H9 (cell line): ENCODE measurements around the gene SPPL3. TPM values are rescaled to one million over a fixed set of nuclear protein-coding genes. Genes with fewer than 3 reads are reported as not detected.

Experiments used
- DNase-seq: peaks from one replicate; pipeline ENCODE4 v3.0.0-alpha.2; 2017
- H2AFZ ChIP-seq: one replicate; pipeline ENCODE4 v1.6.1; 2013; ENCODE audit warnings: mild to moderate bottlenecking, low read length, control low read depth, moderate library complexity
- H2AK5ac ChIP-seq: 2 replicates; pipeline ENCODE4 v1.6.1; 2013; ENCODE audit warnings: low read length, control low read depth, mixed read lengths; ENCODE audit not compliant: insufficient read length
- H2BK120ac ChIP-seq: one replicate; pipeline ENCODE4 v1.6.1; 2013; ENCODE audit warnings: low read depth, mild to moderate bottlenecking, low read length, control low read depth, inconsistent platforms; ENCODE audit not compliant: poor library complexity, severe bottlenecking
- H2BK12ac ChIP-seq: 2 replicates; pipeline ENCODE4 v1.6.1; 2013; ENCODE audit warnings: low read length, control low read depth, mixed read lengths, low read depth; ENCODE audit not compliant: insufficient read length
- H2BK15ac ChIP-seq: 2 replicates; pipeline ENCODE4 v1.6.1; 2013; ENCODE audit warnings: low read depth, low read length, control low read depth
- H2BK20ac ChIP-seq: one replicate; pipeline ENCODE4 v1.6.1; 2013; ENCODE audit warnings: low read depth, mild to moderate bottlenecking, low read length, control low read depth, inconsistent platforms; ENCODE audit not compliant: poor library complexity, severe bottlenecking
- H2BK5ac ChIP-seq: 2 replicates; pipeline ENCODE4 v1.6.1; 2013; ENCODE audit warnings: low read length, control low read depth, mixed read lengths; ENCODE audit not compliant: insufficient read length
- H3K14ac ChIP-seq: 2 replicates; pipeline ENCODE4 v1.6.1; 2013; ENCODE audit warnings: low read length, control low read depth; ENCODE audit not compliant: insufficient read depth
- H3K18ac ChIP-seq: 2 replicates; pipeline ENCODE4 v1.6.1; 2013; ENCODE audit warnings: low read depth, mild to moderate bottlenecking, mixed read lengths, low read length, control low read depth; ENCODE audit not compliant: insufficient read length
- H3K23ac ChIP-seq: 2 replicates; pipeline ENCODE4 v1.6.1; 2013; ENCODE audit warnings: low read length, control low read depth, mixed read lengths, low read depth; ENCODE audit not compliant: insufficient read length
- H3K23me2 ChIP-seq: 2 replicates; pipeline ENCODE4 v1.6.1; 2013; ENCODE audit warnings: low read depth, mild to moderate bottlenecking, mixed read lengths, low read length, control low read depth; ENCODE audit not compliant: insufficient read length, poor library complexity, severe bottlenecking
- H3K27ac ChIP-seq: 2 replicates; pipeline ENCODE4 v1.5.1; 2013; ENCODE audit warnings: low read length, control low read depth, mixed read lengths, low read depth; ENCODE audit not compliant: insufficient read length
- H3K27me3 ChIP-seq: 2 replicates; pipeline ENCODE4 v1.6.1; 2013; ENCODE audit warnings: low read length, control low read depth, inconsistent platforms; ENCODE audit not compliant: insufficient read depth
- H3K4ac ChIP-seq: 2 replicates; pipeline ENCODE4 v1.6.1; 2013; ENCODE audit warnings: low read depth, mild to moderate bottlenecking, control low read depth, inconsistent platforms, low read length, moderate library complexity
- H3K4me1 ChIP-seq: 2 replicates; pipeline ENCODE4 v1.6.1; 2013; ENCODE audit warnings: low read length, control low read depth, inconsistent platforms; ENCODE audit not compliant: insufficient read depth
- H3K4me2 ChIP-seq: 2 replicates; pipeline ENCODE4 v1.6.1; 2013; ENCODE audit warnings: low read length, control low read depth, mixed read lengths; ENCODE audit not compliant: insufficient read length, insufficient read depth
- H3K56ac ChIP-seq: 2 replicates; pipeline ENCODE4 v1.6.1; 2013; ENCODE audit warnings: low read depth, mild to moderate bottlenecking, mixed read lengths, low read length, control low read depth; ENCODE audit not compliant: insufficient read length
- H3K79me1 ChIP-seq: 2 replicates; pipeline ENCODE4 v1.6.1; 2013; ENCODE audit warnings: low read depth, mild to moderate bottlenecking, moderate library complexity, low read length, control low read depth, inconsistent platforms; ENCODE audit not compliant: insufficient read depth, poor library complexity, severe bottlenecking
- H3K79me2 ChIP-seq: 2 replicates; pipeline ENCODE4 v1.6.1; 2013; ENCODE audit warnings: low read length, control low read depth, inconsistent platforms; ENCODE audit not compliant: insufficient read depth
- H3K9ac ChIP-seq: 2 replicates; pipeline ENCODE4 v1.6.1; 2013; ENCODE audit warnings: low read length, control low read depth, mixed read lengths; ENCODE audit not compliant: insufficient read length; ENCODE audit errors: extremely low read depth
- H3K9me3 ChIP-seq: one replicate; pipeline ENCODE4 v1.6.1; 2013; ENCODE audit warnings: low read depth, low read length, inconsistent platforms; ENCODE audit not compliant: control insufficient read depth
- H3T11ph ChIP-seq: one replicate; pipeline ENCODE4 v1.6.1; 2013; ENCODE audit warnings: mild to moderate bottlenecking, low read length, control low read depth, inconsistent platforms
- H4K20me1 ChIP-seq: one replicate; pipeline ENCODE4 v1.6.1; 2013; ENCODE audit not compliant: control insufficient read depth, insufficient read length, insufficient read depth
- H4K5ac ChIP-seq: 2 replicates; pipeline ENCODE4 v1.6.1; 2013; ENCODE audit warnings: low read depth, mild to moderate bottlenecking, mixed read lengths, low read length, control low read depth; ENCODE audit not compliant: insufficient read length
- H4K8ac ChIP-seq: replicated peaks from 2 replicates; pipeline ENCODE4 v1.6.1; 2013; ENCODE audit warnings: low read length, control low read depth, mixed read lengths, low read depth; ENCODE audit not compliant: insufficient read length
- H4K91ac ChIP-seq: 2 replicates; pipeline ENCODE4 v1.6.1; 2013; ENCODE audit warnings: low read depth, mild to moderate bottlenecking, moderate library complexity, mixed read lengths, low read length, control low read depth; ENCODE audit not compliant: insufficient read length
- H3K27ac Mint-ChIP-seq, 3 experiments: 2 replicates in 2 of 3; 3 replicates in 1 of 3; pipeline ENCODE4 v1.8.0; 2020 to 2021; ENCODE audit warnings: mixed read lengths in 3 of 3, mild to moderate bottlenecking in 1 of 3, moderate library complexity in 1 of 3
- H3K27me3 Mint-ChIP-seq: 2 replicates; pipeline ENCODE4 v1.8.0; 2021; ENCODE audit warnings: low read depth, mild to moderate bottlenecking, moderate library complexity, mixed read lengths
- H3K36me3 Mint-ChIP-seq, 3 experiments: 2 replicates in 2 of 3; 3 replicates in 1 of 3; pipeline ENCODE4 v1.8.0; 2020 to 2021; ENCODE audit warnings: low read depth in 3 of 3, mixed read lengths in 3 of 3; ENCODE audit not compliant: insufficient read depth in 1 of 3
- H3K4me1 Mint-ChIP-seq, 2 experiments: 2 replicates each; pipeline ENCODE4 v1.8.0; 2020; ENCODE audit warnings: mixed read lengths in 2 of 2
- H3K4me3 Mint-ChIP-seq, 2 experiments: 2 replicates in 1 of 2; 3 replicates in 1 of 2; pipeline ENCODE4 v1.8.0; 2020 to 2021; ENCODE audit warnings: mild to moderate bottlenecking in 2 of 2, mixed read lengths in 2 of 2, moderate library complexity in 1 of 2
- H3K9me3 Mint-ChIP-seq, 2 experiments: 2 replicates in 1 of 2; 3 replicates in 1 of 2; pipeline ENCODE4 v1.8.0; 2020; ENCODE audit warnings: mild to moderate bottlenecking in 2 of 2, mixed read lengths in 2 of 2, moderate library complexity in 1 of 2
- WGBS: extraction: QIAGEN DNeasy Blood & Tissue Kit; methylation state at CpG from one replicate; pipeline ENCODE4 v1.1.7; 2013; ENCODE audit warnings: missing lambda C conversion rate, low lambda C conversion rate, mixed read lengths; ENCODE audit not compliant: insufficient read length; ENCODE audit errors: extremely low coverage; 5-methylcytosine and 5-hydroxymethylcytosine counted together
- total RNA-seq: library from RNA; stranded (reverse); gene quantifications from 2 replicates; pipeline ENCODE4 v1.2.1, GENCODE V29; 2021
- TF ChIP-seq, protein P1 (sequence below): fragments of 200-600 bp; sonication (generic); conservative IDR thresholded peaks from 3 replicates; pipeline ENCODE4 v1.8.0; 2021; ENCODE audit warnings: antibody characterized with exemption, mild to moderate bottlenecking

The SPPL3 gene
- total RNA-seq, 1 experiment from 2014 or later, result 46.3 TPM

DNA sequence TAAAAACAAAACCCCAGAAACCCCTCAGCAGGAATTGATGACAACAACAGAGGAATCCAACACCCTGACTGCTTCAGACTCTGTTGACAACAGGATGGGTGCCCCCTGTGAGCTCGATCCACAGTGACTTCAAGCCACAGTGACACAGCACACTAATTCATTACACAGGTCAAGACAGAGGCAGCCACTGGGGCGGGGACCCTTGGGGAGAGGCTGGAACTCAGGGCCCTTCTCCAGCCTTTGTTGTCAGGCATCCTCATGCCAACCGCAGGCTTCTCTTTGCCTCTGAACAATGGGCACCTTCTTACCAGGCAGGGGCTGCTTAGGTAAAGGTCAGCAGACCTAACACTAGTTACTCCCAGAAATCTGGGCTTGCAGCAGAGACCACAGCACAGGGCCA is 140.9 kb downstream of the SPPL3 start:
- no peaks in the 10 kb centered on the region for H3K27me3 Mint-ChIP-seq
- Histone ChIP-seq H3K79me2 (no peaks in the 10 kb centered on the region), H3T11ph (no peak overlapping the region), H3K79me1 (no peaks in the 10 kb centered on the region), H2BK12ac (no peak overlapping the region), H3K56ac (no peak overlapping the region), H3K27me3 (no peaks in the 10 kb centered on the region), H3K23me2 (no peaks in the 10 kb centered on the region), H2BK5ac (no peak overlapping the region), H3K4me1 (peaks cover 2% of the 10 kb centered on the region; the same call in 1 of the 2 replicates), H3K4ac (no peak overlapping the region), H2AFZ (no peak overlapping the region), H3K4me2 (no peak overlapping the region), H2AK5ac (no peak overlapping the region), H3K14ac (no peak overlapping the region), H4K8ac (no peak overlapping the region), H3K9ac (no peak overlapping the region), H4K20me1 (no peaks in the 10 kb centered on the region), H3K18ac (no peak overlapping the region), H2BK120ac (no peak overlapping the region), H3K9me3 (no peaks in the 10 kb centered on the region), H2BK20ac (no peak overlapping the region), H2BK15ac (no peak overlapping the region), H4K5ac (no peak overlapping the region), H3K23ac (no peak overlapping the region), H4K91ac (no peak overlapping the region), H3K27ac (no peak overlapping the region)
- WGBS, result no CpG with 5 or more reads among the region's 3 CpGs
- H3K27ac Mint-ChIP-seq, result peak overlapping the region in 1 of 3 experiments; percentile 27; a peak in 2 of 7 replicates
- H3K4me1 Mint-ChIP-seq, result peaks cover 19 to 20% of the 10 kb centered on the region in 2 experiments
- H3K4me3 Mint-ChIP-seq, result no peak overlapping the region
- H3K9me3 Mint-ChIP-seq, result no peaks in the 10 kb centered on the region
- TF ChIP-seq, protein P1, sequence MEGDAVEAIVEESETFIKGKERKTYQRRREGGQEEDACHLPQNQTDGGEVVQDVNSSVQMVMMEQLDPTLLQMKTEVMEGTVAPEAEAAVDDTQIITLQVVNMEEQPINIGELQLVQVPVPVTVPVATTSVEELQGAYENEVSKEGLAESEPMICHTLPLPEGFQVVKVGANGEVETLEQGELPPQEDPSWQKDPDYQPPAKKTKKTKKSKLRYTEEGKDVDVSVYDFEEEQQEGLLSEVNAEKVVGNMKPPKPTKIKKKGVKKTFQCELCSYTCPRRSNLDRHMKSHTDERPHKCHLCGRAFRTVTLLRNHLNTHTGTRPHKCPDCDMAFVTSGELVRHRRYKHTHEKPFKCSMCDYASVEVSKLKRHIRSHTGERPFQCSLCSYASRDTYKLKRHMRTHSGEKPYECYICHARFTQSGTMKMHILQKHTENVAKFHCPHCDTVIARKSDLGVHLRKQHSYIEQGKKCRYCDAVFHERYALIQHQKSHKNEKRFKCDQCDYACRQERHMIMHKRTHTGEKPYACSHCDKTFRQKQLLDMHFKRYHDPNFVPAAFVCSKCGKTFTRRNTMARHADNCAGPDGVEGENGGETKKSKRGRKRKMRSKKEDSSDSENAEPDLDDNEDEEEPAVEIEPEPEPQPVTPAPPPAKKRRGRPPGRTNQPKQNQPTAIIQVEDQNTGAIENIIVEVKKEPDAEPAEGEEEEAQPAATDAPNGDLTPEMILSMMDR, result no peak
- DNase-seq, result no peak
- peaks cover 7 to 75% (median 37%) of the 10 kb centered on the region in 3 experiments; a peak in 6 of 7 replicates for H3K36me3 Mint-ChIP-seq
